GM18870 (cell line): ENCODE measurements around the gene WIPF1.

Source experiments
- ATAC-seq: cut with Tn5 transposase; IDR thresholded peaks from one replicate; pipeline ENCODE4 v1.9.1; 2021; ENCODE audit warnings: moderate library complexity; ENCODE audit not compliant: unreplicated experiment

Gene WIPF1

DNA sequence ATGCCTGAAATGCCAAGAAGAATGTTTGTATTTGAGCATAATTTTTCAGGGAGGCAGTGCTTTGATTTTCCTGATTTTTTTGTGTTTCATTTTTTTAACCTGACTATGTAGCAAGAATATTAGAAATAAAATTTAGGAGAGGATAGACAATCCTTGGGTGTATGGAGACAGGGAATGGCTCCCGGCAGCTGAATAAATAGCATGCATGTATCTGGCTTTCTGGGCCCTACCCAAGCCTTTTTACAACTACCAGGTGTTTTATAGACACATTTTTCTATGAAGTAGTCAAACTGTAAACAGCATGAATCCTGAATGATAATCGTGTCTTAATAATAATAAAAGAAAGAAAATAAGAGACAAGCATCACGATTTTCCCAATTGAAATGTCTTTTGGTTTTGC is 52.4 kb downstream of the WIPF1 start:
- no peak for ATAC-seq

DNA sequence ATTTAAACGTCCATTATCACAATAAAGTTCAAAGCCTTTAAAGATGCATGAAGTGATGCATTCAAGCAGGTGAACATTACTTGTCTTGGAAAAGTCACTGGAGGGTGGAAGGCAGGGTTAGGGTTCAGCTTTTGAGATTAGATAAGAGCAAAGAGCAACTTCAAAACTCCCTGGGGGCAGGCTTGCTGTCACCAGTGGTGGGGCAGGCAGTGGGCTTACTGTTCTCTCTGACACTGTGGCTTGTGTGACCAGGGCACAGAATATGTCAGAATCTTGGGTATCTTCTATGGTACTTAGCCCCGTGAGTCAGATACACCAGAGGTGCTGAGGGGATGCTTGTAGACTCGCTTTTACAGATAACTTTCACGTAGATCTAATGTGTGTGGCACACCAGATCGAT is 52.8 kb downstream of the WIPF1 start:
- ATAC-seq, result no peak

DNA sequence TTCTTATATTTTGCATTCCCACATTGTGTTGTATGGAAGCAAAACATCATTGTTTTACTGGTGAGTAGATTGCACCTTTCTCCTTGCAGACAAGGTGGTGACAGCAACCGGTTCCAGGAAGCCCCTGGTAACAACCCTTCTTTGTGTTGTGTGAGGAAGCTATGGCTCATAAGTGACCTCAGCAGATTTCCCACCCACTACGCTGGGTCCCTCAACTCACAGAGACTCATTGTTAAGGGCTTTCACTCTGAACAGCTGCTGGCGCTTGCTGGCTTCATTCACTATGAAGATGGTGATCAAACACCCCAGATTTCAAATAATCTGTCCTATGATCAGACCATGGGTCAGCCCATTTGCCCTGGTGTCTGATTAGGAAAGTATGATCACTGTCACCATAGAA is 53.4 kb downstream of the WIPF1 start:
- ATAC-seq, result no peak

DNA sequence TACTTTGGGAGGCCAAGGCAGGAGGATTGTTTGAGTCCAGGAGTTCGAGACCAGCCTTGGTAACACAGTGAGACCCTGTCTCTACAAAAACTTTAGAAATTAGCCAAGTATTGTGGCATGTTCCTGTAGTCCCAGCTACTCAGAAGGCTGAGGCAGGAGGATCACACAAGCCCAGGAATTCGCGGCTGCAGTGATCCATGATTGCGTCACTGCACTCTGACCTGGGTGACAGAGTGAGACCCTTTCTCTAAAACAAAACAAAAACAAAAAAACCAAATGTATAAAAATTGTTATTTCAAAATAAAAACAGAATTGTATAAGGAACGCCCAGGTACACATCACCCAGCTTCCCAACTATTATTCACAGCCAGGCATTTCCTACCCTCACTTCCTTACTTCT is 56.7 kb downstream of the WIPF1 start:
- no peak for ATAC-seq

DNA sequence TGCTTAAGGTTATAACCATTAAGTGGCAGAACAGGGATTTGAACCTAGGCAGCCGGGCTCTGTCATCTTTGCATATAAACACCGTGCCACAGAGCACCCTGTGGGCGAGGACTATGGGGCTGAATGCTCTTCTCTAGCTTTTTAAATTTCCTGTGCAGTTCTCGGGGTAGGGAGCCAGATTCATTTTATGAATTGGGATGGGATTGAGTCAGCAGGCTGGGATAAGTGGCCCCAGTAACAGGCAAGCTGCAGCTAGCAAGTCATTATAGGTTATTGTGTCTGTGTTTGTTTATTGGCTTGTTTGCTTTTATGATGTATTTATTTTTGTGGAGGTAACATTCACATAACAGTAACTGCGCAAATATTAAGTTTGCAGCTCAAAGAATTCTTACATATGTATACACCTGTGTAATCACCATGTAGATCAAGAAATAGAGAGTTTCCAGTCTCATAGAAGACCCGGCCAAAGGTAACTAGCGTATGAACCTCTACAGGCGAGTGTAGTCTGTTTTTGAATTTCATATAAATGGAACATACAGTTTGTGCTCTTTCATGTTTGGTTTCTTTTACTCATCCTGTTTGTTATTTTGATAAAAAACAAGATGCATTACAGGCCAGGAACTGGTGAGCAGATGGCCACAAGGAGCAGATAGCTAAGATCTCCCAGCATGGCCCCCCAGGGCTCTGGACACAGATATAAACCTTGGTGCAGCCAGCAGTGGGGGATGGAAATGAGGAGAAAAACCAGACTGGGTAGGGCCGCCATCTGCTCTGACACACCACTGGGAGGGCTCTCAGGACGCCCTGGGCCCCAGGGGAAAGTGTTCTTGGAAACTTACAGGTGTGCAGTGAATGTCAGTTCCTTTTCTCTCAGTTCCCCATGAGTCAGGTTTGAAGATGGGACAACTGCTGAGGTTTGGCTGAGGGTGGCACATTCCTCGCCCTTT is 61.6 kb downstream of the WIPF1 start:
- no peak for ATAC-seq

DNA sequence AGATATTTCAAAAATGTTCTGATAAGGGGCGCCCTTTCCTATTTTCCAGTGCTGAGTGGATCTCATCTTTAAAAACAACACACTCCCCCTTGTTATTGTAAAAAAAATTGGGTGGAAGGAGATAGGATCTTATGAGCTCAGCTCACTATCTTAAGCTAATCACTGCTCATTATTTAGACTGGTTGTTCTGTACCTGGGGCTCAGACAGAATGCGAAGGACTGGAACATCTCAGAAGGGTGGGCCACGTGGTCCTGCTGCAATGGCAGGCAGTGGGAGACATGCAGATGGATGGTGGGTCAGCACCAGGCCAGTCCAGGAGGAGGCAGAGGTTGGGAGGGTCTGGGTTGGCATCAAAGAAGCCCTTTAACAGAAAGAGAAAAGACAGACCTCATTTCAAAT is 62.5 kb downstream of the WIPF1 start:
- ATAC-seq, result no peak

DNA sequence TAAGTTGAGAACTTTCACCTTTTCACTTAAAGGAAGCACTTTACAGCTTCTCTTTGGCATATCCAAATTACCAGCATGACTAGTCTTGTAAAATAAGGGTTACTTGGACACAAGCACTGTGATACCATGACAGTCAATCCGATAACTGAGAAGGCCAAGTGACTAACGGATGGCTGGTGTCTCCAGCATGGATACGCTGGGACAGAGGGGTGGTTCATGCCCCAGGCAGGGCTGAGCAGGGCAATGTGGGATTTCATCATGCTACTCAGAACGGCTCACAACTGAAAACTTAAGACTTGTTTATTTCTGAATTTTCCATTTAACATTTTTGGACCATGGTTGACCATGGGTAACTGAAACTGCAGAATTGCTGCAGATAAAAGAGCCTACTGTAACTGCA is 67.7 kb downstream of the WIPF1 start:
- no peak for ATAC-seq

DNA sequence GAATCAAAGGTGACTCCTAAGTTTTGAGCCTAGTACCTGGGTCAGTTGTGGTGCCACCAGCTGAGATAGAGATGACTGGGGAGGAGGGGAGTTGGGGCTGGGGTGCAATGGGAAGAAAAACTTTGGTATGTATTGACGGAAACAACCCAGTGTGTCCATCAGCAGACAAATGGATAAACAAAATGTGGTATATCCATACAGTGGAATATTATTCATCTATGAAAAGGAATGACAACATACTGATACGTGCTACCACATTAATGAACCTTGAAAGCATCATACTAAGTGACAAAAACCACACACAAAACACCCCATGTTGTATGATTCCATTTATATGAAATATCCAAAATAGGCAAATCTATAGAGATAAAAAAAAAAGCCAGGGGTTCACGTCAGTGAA is 69.6 kb downstream of the WIPF1 start:
- ATAC-seq, result no peak

DNA sequence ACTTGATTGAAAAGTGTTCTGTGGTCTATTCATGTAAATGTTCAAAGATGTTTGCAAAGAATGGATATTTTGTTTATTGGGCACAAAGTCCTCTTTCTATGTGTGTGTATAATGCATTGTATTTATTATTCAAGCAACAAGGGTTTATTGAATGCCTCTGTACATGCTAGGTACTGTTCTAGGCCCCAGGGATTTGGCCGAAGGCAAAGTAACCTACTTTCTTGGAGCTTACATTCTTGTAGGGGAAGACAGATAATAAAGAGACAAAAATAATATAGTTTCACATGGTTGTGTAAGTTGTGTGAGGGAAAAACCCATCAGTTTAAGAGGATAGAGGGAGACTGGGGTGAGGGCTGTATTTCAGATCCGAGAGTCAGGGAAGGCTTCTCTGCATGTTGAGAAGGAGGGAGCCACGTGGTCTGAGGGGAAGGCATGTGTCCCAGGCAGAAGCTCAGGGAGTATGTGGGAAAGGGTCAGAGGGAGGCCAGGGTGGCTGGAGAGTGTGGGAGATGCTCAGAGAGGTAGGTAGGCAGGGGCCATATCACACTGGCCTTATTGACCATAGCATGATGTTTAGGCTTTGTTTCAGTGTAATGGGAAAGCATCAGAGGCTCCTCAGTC is 70.4 kb downstream of the WIPF1 start:
- no peak for ATAC-seq

DNA sequence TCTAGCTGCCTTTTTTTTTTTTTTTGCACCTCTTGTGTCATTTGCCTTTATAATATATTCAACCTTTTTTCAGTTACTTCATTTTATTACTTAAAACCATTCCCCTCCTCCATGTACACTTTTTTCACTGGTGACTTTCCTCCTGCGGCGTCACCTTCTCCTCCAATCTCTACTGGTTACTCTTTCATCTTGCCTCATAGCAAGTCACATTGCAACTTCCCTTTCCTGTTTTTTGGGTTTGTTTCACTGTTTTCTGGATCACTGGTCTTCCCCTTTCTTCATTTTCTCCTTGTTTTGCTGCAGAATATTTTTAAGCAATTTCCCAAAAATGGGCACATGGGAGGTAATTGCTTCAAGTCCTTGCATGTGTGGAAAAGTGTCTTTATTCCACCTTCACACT is 73.1 kb downstream of the WIPF1 start:
- ATAC-seq, result no peak

DNA sequence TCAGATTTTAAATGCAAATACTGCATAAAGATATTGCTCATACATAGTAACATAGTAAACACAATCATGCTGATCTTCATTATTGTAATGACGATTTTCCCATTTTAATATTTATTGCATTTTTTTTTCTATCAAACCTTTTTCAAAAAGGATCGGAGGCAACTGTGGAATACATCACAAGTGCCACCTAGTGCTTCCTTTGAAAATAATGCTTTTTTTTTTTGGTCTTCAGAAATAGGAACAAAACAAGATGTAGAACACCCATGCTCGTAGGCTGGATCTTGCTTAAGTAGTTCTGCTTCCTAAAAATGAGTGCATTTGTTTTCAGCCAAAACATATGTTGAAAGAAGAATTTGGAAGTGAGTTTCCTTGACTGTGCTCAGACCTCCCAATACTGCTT is 75.1 kb downstream of the WIPF1 start:
- no peak for ATAC-seq

DNA sequence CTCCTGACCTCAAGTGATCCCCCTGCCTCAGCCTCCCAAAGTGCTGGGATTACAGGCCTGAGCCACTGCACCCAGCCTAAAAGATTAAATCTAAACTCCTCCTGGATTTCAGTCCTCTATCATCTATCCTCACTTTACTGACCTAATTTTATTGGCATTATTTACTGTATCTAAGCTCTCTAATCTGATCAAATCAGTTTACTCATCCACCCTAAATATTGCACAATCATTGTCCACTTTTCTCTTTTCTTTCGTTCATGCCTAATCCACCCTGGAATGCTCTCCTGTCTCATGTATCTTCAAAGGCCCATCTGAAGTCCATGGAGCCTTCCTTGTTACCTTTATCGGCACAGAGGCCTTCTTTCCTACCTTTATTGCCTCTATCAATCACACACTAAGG is 79.2 kb downstream of the WIPF1 start:
- no peak for ATAC-seq

DNA sequence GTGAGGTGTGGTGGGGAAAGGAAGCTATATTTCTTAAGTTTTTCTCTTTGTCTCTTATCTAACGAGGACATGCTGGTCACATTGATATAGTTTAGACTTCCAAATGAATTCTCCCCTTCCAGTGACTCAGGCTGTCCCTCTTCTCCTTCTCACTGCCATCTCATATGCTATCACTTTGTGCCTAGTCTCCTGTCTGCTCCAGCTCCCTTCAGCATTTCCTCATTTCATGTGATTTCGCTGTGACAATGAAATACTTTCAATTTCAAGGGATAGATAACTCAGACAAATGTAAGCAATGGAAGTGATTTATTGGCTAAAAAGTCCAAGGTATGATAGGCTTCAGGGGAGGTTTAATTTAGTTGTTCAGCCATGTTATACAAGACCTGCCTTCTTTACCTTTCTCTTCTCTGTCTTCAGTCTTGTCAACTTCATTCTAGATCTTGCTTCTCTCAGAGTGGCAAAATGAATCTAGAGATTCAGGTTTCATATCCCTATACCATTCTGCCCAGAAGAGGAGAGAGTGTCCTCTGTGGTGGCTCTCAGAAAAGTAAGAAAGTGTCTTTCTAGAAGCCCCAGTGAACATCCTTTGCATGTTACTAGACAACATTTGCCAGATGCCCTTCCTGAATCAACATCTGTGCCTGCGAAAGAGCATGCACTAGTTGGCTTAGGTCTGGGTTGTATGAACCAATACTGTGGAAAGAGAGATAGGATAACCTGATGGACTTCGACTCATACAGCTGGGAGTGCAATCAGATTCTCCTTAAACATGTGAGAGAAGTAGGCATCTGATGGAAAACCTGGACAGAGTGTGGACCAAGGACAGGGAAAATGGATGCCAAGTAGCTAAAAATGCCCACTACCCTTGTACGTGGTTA is 80.9 kb downstream of the WIPF1 start:
- no peak for ATAC-seq

DNA sequence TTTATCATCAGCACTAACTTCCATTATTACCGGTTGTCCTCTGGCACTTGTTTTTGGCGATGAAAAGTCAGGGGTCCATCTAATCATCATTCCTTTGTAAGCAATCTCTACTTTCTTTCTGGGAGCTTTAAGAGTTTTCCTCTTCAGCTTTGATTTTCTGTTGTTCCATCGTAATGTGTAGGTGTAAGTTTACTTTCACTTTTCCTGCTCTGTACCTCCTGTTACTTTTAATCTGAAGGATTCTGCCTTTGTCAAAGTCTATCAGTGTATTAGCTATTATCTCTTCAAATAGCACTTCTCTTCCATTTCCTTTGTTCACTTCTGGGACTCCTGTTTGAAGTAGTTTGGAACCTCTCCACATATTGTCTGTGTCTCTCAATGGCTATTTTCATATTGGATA is 85.3 kb downstream of the WIPF1 start:
- ATAC-seq, result no peak

DNA sequence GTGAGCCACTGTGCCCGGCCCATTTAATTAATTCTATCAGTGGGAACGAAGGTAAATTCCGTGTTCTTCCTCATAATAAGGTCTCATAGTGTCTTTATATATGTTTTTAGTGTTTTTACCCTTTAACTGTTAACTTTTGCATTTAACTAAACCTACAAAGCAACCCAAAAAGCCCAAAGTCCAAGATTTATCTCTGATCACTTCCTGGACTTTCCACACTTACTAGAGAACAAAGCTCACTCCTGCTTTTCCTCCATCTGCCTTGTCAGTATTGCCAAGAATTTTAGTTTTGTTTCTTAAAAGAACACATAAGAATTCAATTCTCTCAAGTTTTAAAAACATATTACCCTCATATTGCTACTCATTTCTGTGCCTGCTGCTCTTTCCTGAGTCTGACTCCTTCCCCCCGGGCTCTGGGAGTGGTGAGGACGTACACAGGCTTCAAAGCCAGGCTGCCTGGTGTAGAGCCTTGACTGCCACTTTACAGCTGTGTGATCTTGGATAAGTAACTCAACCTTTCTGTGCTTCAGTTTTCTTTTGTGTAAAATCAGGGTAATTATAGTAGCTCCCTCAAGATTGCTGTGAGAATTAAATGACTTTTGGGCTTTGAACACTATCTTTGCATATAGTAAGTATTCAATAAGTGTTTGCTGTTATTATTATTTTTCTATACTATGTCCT is 85.9 kb downstream of the WIPF1 start:
- no peak for ATAC-seq

DNA sequence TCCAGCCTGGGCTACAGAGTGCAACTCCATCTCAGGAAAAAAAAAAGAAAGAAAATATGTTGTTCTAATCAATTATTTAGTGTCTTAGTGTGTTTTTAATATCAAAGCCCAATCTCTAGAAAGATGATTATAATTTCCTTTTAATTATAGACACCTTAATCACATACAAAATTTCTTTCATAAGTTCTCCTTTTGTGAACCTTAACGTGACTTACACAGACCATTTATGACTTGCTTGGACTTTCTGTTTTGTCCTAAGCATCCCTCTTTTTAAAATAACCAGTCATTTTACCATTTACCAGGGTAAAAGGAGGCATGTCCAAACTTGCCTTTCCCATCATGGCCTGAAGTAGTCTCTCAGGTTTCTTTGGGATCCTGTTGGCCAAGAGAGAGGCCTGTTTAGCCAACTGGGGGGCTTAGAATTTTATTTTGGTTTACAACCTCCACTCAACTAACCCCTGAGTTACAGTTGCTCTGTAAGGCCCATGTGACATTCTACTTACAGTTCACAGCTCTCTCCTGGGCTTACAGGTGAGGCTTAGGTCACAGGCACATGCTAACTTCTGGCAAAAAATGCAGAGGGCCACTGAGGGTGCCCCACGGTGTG is 86.9 kb downstream of the WIPF1 start:
- no peak for ATAC-seq
